ENCODE data around the gene TREML1. TPM values are rescaled to one million over a fixed set of nuclear protein-coding genes. Genes with fewer than 3 reads are reported as not detected.

The TREML1 gene
- total and polyA plus RNA-seq, 2 experiments from 2014 or later: not detected

DNA sequence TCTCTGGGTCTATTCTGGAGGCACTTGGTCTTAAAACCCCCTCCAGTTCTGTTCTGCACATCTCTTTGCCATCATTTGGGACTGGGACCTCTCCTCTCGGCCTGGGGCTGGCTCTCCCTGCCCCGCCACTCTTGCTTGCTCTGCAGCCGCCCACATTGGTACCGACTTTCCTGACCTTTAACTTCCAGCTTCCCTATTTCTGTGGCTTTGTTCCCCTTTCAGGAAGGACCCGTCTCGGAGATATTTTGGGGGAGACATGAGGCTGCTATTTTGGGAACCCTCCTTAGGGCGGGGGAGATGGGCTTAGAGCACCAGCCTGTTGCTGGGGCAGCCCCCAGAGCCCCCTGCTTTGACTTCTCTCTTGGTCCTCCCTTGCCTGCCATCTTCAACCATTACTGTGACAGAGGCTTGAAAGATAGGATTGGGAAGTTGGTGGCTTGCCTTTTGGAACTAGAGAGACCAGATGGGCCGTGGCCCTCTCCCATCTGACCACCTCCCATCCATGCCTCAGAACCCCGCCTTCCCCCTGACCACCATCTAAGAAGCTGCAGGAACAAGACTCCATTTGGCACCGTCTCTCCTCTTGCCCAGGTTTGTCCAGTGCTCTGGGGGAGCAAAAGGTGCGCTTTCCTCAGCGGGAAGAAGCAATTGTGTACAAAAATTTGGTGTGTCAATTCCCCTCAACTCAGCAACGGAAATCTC is 7.9 kb upstream of the TREML1 start:
- H3K36me3 Mint-ChIP-seq (ENCODE audit: low read depth): no peaks in the 10 kb centered on the region; the same call in 2 of the 3 replicates
- ATAC-seq: no peak
- H3K27ac Mint-ChIP-seq: no peak overlapping the region

DNA sequence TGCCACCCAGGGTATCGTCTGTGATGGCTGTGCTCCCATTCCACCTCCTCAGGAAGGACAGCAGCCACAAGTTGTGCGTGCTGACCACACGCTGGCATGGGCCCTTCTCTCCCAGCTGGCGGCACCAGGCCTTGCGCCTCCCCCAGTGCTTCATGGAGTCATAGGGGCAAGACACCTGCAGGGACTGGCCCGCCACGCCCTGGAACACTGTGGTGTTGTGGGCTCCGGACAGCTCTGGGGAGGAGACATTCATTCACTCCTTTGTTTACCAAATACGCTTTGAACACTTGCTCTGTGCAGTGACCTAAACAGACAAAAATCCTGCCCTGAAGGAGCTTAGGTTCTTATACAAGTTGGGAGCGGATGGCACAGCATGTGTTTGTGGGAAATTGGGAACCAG is 7.2 kb upstream of the TREML1 start:
- H2AFZ ChIP-seq: no peak overlapping the region
- no peaks in the 10 kb centered on the region; the same call in 2 of the 3 replicates for H3K9me3 Mint-ChIP-seq
- no peaks in the 10 kb centered on the region for H3K36me3 ChIP-seq (ENCODE audit: insufficient read depth)
- H3K4me2 ChIP-seq: no peak overlapping the region
- H3K79me2 ChIP-seq (replicated peaks; ENCODE audit: insufficient read depth): no peaks in the 10 kb centered on the region
- no peaks in the 10 kb centered on the region; the same call in 2 of the 3 replicates for H3K4me1 Mint-ChIP-seq
- H3K36me3 Mint-ChIP-seq (ENCODE audit: low read depth): no peaks in the 10 kb centered on the region; the same call in 2 of the 3 replicates
- H3K4me3 Mint-ChIP-seq: no peak overlapping the region
- ATAC-seq (no peak), DNase-seq (ENCODE audit: low spot score) (no peak)
- no peaks in the 10 kb centered on the region for H3K4me1 ChIP-seq (ENCODE audit: insufficient read depth)
- no peaks in the 10 kb centered on the region for H3K27me3 ChIP-seq (ENCODE audit: insufficient read depth)
- H4K20me1 ChIP-seq (replicated peaks; ENCODE audit: insufficient read depth): no peaks in the 10 kb centered on the region
- peaks cover 9% of the 10 kb centered on the region for H3K27me3 Mint-ChIP-seq (ENCODE audit: insufficient read depth, low read depth, poor library complexity)
- no peaks in the 10 kb centered on the region for H3F3A ChIP-seq (replicated peaks; ENCODE audit: low read depth)
- peaks cover 8% of the 10 kb centered on the region; the same call in 1 of the 2 replicates for H3K9me2 ChIP-seq (ENCODE audit: insufficient read depth)
- H3K4me3 ChIP-seq: no peak overlapping the region
- H3K27ac ChIP-seq (ENCODE audit: low read depth): no peak overlapping the region
- H3K27ac Mint-ChIP-seq: no peak overlapping the region
- TF ChIP-seq POLR2AphosphoS5 (IDR thresholded peaks at IDR 0.05; ENCODE audit: low read depth) (no peak), ZNF331 (CRISPR knock-in tag; IDR thresholded peaks at IDR 0.05; ENCODE audit: low read depth) (no peak), JUNB (IDR thresholded peaks at IDR 0.05; ENCODE audit: unreplicated experiment) (no peak), CREB1 (CRISPR knock-in tag; IDR thresholded peaks at IDR 0.05; ENCODE audit: low read depth) (no peak), EZH2phosphoT487 (IDR thresholded peaks at IDR 0.05; ENCODE audit: unreplicated experiment) (no peak), EZH2 (IDR thresholded peaks at IDR 0.05; ENCODE audit: low read depth, unreplicated experiment) (no peak), STAT1 (IDR thresholded peaks at IDR 0.05; ENCODE audit: unreplicated experiment) (no peak)
- TF ChIP-seq, protein P1, sequence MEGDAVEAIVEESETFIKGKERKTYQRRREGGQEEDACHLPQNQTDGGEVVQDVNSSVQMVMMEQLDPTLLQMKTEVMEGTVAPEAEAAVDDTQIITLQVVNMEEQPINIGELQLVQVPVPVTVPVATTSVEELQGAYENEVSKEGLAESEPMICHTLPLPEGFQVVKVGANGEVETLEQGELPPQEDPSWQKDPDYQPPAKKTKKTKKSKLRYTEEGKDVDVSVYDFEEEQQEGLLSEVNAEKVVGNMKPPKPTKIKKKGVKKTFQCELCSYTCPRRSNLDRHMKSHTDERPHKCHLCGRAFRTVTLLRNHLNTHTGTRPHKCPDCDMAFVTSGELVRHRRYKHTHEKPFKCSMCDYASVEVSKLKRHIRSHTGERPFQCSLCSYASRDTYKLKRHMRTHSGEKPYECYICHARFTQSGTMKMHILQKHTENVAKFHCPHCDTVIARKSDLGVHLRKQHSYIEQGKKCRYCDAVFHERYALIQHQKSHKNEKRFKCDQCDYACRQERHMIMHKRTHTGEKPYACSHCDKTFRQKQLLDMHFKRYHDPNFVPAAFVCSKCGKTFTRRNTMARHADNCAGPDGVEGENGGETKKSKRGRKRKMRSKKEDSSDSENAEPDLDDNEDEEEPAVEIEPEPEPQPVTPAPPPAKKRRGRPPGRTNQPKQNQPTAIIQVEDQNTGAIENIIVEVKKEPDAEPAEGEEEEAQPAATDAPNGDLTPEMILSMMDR (conservative IDR thresholded peaks at IDR 0.05; ENCODE audit: low read depth in 2 of 2): no peak
- TF ChIP-seq, protein P2, sequence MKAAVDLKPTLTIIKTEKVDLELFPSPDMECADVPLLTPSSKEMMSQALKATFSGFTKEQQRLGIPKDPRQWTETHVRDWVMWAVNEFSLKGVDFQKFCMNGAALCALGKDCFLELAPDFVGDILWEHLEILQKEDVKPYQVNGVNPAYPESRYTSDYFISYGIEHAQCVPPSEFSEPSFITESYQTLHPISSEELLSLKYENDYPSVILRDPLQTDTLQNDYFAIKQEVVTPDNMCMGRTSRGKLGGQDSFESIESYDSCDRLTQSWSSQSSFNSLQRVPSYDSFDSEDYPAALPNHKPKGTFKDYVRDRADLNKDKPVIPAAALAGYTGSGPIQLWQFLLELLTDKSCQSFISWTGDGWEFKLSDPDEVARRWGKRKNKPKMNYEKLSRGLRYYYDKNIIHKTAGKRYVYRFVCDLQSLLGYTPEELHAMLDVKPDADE (IDR thresholded peaks at IDR 0.05): no peak

More for the DNA sequence above, 7.9 kb upstream of the TREML1 start:
- Histone ChIP-seq H3K27me3 (ENCODE audit: insufficient read depth) (no peaks in the 10 kb centered on the region), H2AFZ (no peak overlapping the region), H3K9me2 (ENCODE audit: insufficient read depth) (peaks cover 8% of the 10 kb centered on the region; the same call in 1 of the 2 replicates), H4K20me1 (replicated peaks; ENCODE audit: insufficient read depth) (no peaks in the 10 kb centered on the region), H3K79me2 (replicated peaks; ENCODE audit: insufficient read depth) (no peaks in the 10 kb centered on the region), H3K36me3 (ENCODE audit: insufficient read depth) (no peaks in the 10 kb centered on the region), H3K4me1 (ENCODE audit: insufficient read depth) (no peaks in the 10 kb centered on the region), H3F3A (replicated peaks; ENCODE audit: low read depth) (no peaks in the 10 kb centered on the region), H3K4me2 (no peak overlapping the region), H3K27ac (ENCODE audit: low read depth) (no peak overlapping the region), H3K4me3 (no peak overlapping the region)
- Mint-ChIP-seq H3K9me3 (no peaks in the 10 kb centered on the region; the same call in 2 of the 3 replicates), H3K4me3 (no peak overlapping the region), H3K27me3 (ENCODE audit: insufficient read depth, low read depth, poor library complexity) (peaks cover 9% of the 10 kb centered on the region), H3K4me1 (no peaks in the 10 kb centered on the region; the same call in 2 of the 3 replicates)
- TF ChIP-seq, protein P1 (conservative IDR thresholded peaks at IDR 0.05; ENCODE audit: low read depth in 2 of 2): no peak
- TF ChIP-seq NANOG (IDR thresholded peaks at IDR 0.05; ENCODE audit: borderline replicate concordance): no peak
- no peak for DNase-seq (ENCODE audit: low spot score)

Measured in GM23338 (cell line).